Measurements from ENCODE around the gene PODXL.

PODXL gene

GRCh38 chr7:131603932-131604331, 47.5 kb upstream of the PODXL start:
- Histone ChIP-seq H3K27me3 (ENCODE audit: insufficient read depth, poor library complexity, severe bottlenecking) (no peaks in the 10 kb centered on the region), H3K27ac (replicated peaks) (no peak overlapping the region), H3K4me3 (replicated peaks; ENCODE audit: insufficient read depth, low read length) (no peak overlapping the region)
- no peak for TF ChIP-seq POLR2AphosphoS5 (IDR thresholded peaks at IDR 0.05; ENCODE audit: low read depth)
- TF ChIP-seq GABPA (IDR thresholded peaks at IDR 0.05; ENCODE audit: low read depth): no peak
- TF ChIP-seq REST (IDR thresholded peaks at IDR 0.05; ENCODE audit: insufficient replicate concordance, low read depth): no peak
- TF ChIP-seq SPI1 (IDR thresholded peaks at IDR 0.05; ENCODE audit: borderline replicate concordance, low read depth): no peak
- TF ChIP-seq CTCF (IDR thresholded peaks at IDR 0.05; ENCODE audit: insufficient read depth, low read length): no peak
- no peak for DNase-seq (ENCODE audit: low read depth in 1 of 2, low spot score in 1 of 2)

- no peaks in the 10 kb centered on the region for H3K27me3 ChIP-seq (ENCODE audit: insufficient read depth, poor library complexity, severe bottlenecking)
- no peak for TF ChIP-seq REST (IDR thresholded peaks at IDR 0.05; ENCODE audit: insufficient replicate concordance, low read depth)
- no peak for TF ChIP-seq GABPA (IDR thresholded peaks at IDR 0.05; ENCODE audit: low read depth)
- no peak for TF ChIP-seq CTCF (IDR thresholded peaks at IDR 0.05; ENCODE audit: insufficient read depth, low read length)
- no peak for TF ChIP-seq SPI1 (IDR thresholded peaks at IDR 0.05; ENCODE audit: borderline replicate concordance, low read depth)
- no peak for TF ChIP-seq POLR2AphosphoS5 (IDR thresholded peaks at IDR 0.05; ENCODE audit: low read depth)
- H3K4me3 ChIP-seq (replicated peaks; ENCODE audit: insufficient read depth, low read length): no peak overlapping the region
- DNase-seq (ENCODE audit: low read depth in 1 of 2, low spot score in 1 of 2): no peak
- no peak overlapping the region for H3K27ac ChIP-seq (replicated peaks)
These were observed 46.6 kb upstream of the PODXL start for GRCh38 chr7:131602994-131603372.

GRCh38 chr7:131602304-131602993, 46.0 kb upstream of the PODXL start:
- Histone ChIP-seq H3K27ac (replicated peaks) (no peak overlapping the region), H3K27me3 (ENCODE audit: insufficient read depth, poor library complexity, severe bottlenecking) (no peaks in the 10 kb centered on the region), H3K4me3 (replicated peaks; ENCODE audit: insufficient read depth, low read length) (no peak overlapping the region)
- DNase-seq (ENCODE audit: low read depth in 1 of 2, low spot score in 1 of 2): no peak
- TF ChIP-seq SPI1 (IDR thresholded peaks at IDR 0.05; ENCODE audit: borderline replicate concordance, low read depth): no peak
- TF ChIP-seq POLR2AphosphoS5 (IDR thresholded peaks at IDR 0.05; ENCODE audit: low read depth): no peak
- TF ChIP-seq GABPA (IDR thresholded peaks at IDR 0.05; ENCODE audit: low read depth): no peak
- TF ChIP-seq CTCF (IDR thresholded peaks at IDR 0.05; ENCODE audit: insufficient read depth, low read length): no peak
- TF ChIP-seq REST (IDR thresholded peaks at IDR 0.05; ENCODE audit: insufficient replicate concordance, low read depth): no peak
